ENCODE results near the gene NMB.
A peak's percentile ranks its signal among the peaks of the same experiment; 100 is the strongest.

Gene NMB

DNA sequence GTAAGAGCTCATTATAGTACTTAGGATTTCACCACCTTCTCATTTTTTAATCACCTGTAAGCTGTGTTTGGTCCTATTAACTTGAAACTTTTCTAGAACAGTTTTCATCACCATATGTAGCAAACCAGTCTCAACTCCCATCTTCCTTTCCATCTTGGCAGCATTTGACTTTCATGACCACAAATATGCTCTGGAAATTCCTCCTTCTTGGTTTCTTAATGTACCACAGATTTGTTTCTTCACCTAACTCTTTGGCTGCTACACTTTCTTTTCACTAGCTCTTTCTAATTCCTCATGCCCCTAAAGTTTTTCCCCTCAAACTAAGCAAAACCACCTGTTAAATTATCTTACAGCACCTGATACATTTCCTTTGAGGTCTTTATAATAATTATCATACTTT is 13.2 kb upstream of the NMB start:
- H3K4me3 ChIP-seq (ENCODE audit: low read depth, low read length), result no peak overlapping the region
- DNase-seq (ENCODE audit: low read depth, low spot score), result peak; percentile 62
- ChIA-PET CTCF (interaction anchor here (0.6 to 1.8 kb wide), 4 partner anchors 13 to 100 kb away, joined by 3 to 4 read pairs (median 4); partner anchors contain the start of gene NMB), POLR2A (no interaction called here)
- TF ChIP-seq, protein P1, sequence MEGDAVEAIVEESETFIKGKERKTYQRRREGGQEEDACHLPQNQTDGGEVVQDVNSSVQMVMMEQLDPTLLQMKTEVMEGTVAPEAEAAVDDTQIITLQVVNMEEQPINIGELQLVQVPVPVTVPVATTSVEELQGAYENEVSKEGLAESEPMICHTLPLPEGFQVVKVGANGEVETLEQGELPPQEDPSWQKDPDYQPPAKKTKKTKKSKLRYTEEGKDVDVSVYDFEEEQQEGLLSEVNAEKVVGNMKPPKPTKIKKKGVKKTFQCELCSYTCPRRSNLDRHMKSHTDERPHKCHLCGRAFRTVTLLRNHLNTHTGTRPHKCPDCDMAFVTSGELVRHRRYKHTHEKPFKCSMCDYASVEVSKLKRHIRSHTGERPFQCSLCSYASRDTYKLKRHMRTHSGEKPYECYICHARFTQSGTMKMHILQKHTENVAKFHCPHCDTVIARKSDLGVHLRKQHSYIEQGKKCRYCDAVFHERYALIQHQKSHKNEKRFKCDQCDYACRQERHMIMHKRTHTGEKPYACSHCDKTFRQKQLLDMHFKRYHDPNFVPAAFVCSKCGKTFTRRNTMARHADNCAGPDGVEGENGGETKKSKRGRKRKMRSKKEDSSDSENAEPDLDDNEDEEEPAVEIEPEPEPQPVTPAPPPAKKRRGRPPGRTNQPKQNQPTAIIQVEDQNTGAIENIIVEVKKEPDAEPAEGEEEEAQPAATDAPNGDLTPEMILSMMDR (IDR thresholded peaks at IDR 0.05; ENCODE audit: insufficient read depth, low read length, missing control alignments), result no peak

DNA sequence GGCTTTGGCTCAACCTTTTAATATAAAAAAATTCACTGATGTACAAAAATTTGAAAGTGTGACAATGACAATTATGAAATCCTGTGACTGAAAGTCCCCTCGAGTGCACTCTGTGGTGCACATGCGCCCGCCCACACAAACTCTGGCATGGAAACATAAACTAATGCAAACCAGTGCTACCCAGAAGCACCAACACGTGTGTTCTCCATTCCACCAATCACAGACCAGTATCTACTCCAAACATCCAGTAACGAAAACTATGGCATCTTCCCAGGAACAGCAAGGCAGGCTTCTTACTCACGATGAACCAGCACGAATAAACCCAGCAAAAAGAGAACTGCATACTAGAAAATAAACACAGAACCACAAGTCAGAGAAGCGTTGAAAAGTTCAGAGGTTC is 11.7 kb upstream of the NMB start:
- TF ChIP-seq, protein P1 (IDR thresholded peaks at IDR 0.05; ENCODE audit: insufficient read depth, low read length, missing control alignments), result no peak
- no peak overlapping the region for H3K4me3 ChIP-seq (ENCODE audit: low read depth, low read length)
- no peak for DNase-seq (ENCODE audit: low read depth, low spot score)
- CTCF ChIA-PET, result interaction anchor here (2.4 kb wide), 1 partner anchor 10 kb away, joined by 17 read pairs; the partner anchor contains the start of gene NMB
- POLR2A ChIA-PET, result interaction anchor here (0.6 to 0.8 kb wide), 2 partner anchors 16 to 22 kb away, joined by 3 read pairs; partner anchors contain the start of gene WDR73

GRCh38 chr15:84668221-84668982 is 10.4 kb upstream of the NMB start:
- TF ChIP-seq, protein P1 (IDR thresholded peaks at IDR 0.05; ENCODE audit: insufficient read depth, low read length, missing control alignments), result no peak
- H3K4me3 ChIP-seq (ENCODE audit: low read depth, low read length), result no peak overlapping the region
- ChIA-PET POLR2A (no interaction called here), CTCF (interaction anchor here (1.2 to 2.4 kb wide), 3 partner anchors 9 to 13 kb away, joined by 4 to 17 read pairs (median 5); partner anchors contain the start of gene NMB)
- DNase-seq (ENCODE audit: low read depth, low spot score), result no peak

GRCh38 chr15:84666373-84666772 is 8.4 kb upstream of the NMB start:
- TF ChIP-seq, protein P1 (IDR thresholded peaks at IDR 0.05; ENCODE audit: insufficient read depth, low read length, missing control alignments), result no peak
- no peak for DNase-seq (ENCODE audit: low read depth, low spot score)
- ChIA-PET POLR2A (no interaction called here), CTCF (interaction anchor here (0.6 to 1.0 kb wide), 3 partner anchors 8 to 12 kb away, joined by 3 to 5 read pairs (median 4); partner anchors contain the start of genes NMB and WDR73)
- no peak overlapping the region for H3K4me3 ChIP-seq (ENCODE audit: low read depth, low read length)

GRCh38 chr15:84661001-84661400 is 3.0 kb upstream of the NMB start:
- ChIA-PET CTCF (interaction anchor here (0.6 to 3.6 kb wide), 3 partner anchors 62 to 268 kb away, joined by 3 to 26 read pairs (median 6); no protein-coding TSS in a partner anchor), POLR2A (no interaction called here)
- TF ChIP-seq, protein P1 (IDR thresholded peaks at IDR 0.05; ENCODE audit: insufficient read depth, low read length, missing control alignments), result no peak
- H3K4me3 ChIP-seq (ENCODE audit: low read depth, low read length), result no peak overlapping the region
- no peak for DNase-seq (ENCODE audit: low read depth, low spot score)
